K562 (cell line): ENCODE measurements around the gene POC1B. TPM values are rescaled to one million over a fixed set of nuclear protein-coding genes. Genes with fewer than 3 reads are reported as not detected.

Source experiments
- ASH1L ChIP-seq: fragments of 450-650 bp; IDR thresholded peaks from 2 replicates; pipeline ENCODE4 v1.6.1; 2018; ENCODE audit warnings: borderline replicate concordance, mild to moderate bottlenecking, low read depth; ENCODE audit not compliant: partially characterized antibody
- E2F3 ChIP-seq: fragments of 250-450 bp; sonication (Bioruptor Pico); IDR thresholded peaks from 2 replicates; pipeline ENCODE4 v1.4.0; 2020; ENCODE audit warnings: mild to moderate bottlenecking
- GABPA ChIP-seq: fragments of 200-800 bp; sonication (Bioruptor generic); conservative IDR thresholded peaks from 2 replicates; pipeline ENCODE4 v1.6.1; 2016; ENCODE audit warnings: low read depth, missing genetic modification characterization, missing compliant biosample characterization
- HDGF ChIP-seq: fragments of 450-650 bp; IDR thresholded peaks from 2 replicates; pipeline ENCODE4 v1.6.1; 2016
- KAT2B ChIP-seq: IDR thresholded peaks from one replicate; pipeline ENCODE4 v1.6.1; 2012; ENCODE audit warnings: low read depth, mild to moderate bottlenecking, control low read depth, inconsistent platforms, low read length, moderate library complexity
- MBD2 ChIP-seq: sonication (generic); IDR thresholded peaks from 2 replicates; pipeline ENCODE4 v1.6.1; 2016; ENCODE audit warnings: low read depth, borderline replicate concordance
- NBN ChIP-seq: fragments of 450-650 bp; IDR thresholded peaks from 2 replicates; pipeline ENCODE4 v1.6.1; 2016; ENCODE audit warnings: low read depth, mild to moderate bottlenecking
- NCOA6 ChIP-seq: fragments of 450-650 bp; IDR thresholded peaks from 2 replicates; pipeline ENCODE4 v1.6.1; 2017; ENCODE audit warnings: mild to moderate bottlenecking
- NONO ChIP-seq, 2 experiments: fragments of 200-400 bp in 1 of 2; fragments of 450-650 bp in 1 of 2; formaldehyde crosslinking in 1 of 2; IDR thresholded peaks; 2 replicates each; pipeline ENCODE4 v1.6.1; 2017; ENCODE audit warnings: low read depth in 2 of 2, mild to moderate bottlenecking in 2 of 2, moderate library complexity in 2 of 2, low read length in 1 of 2
- PCBP1 ChIP-seq: fragments of 200-400 bp; formaldehyde crosslinking; IDR thresholded peaks from 2 replicates; pipeline ENCODE4 v1.6.1; 2018; ENCODE audit warnings: mild to moderate bottlenecking, low read depth, low read length; ENCODE audit not compliant: poor library complexity, severe bottlenecking
- RBBP5 ChIP-seq: fragments of 200-600 bp; sonication (generic); IDR thresholded peaks from 2 replicates; pipeline ENCODE4 v1.6.1; 2012; ENCODE audit warnings: borderline replicate concordance, mild to moderate bottlenecking, low read length, control low read depth, inconsistent platforms; ENCODE audit not compliant: insufficient read depth, poor library complexity, severe bottlenecking
- RBM14 ChIP-seq: fragments of 200-400 bp; formaldehyde crosslinking; IDR thresholded peaks from 2 replicates; pipeline ENCODE4 v1.6.1; 2018; ENCODE audit warnings: low read depth, mild to moderate bottlenecking, low read length, moderate library complexity, borderline replicate concordance; ENCODE audit not compliant: insufficient read depth
- RBM15 ChIP-seq: fragments of 200-400 bp; formaldehyde crosslinking; IDR thresholded peaks from 2 replicates; pipeline ENCODE4 v1.6.1; 2018; ENCODE audit warnings: mild to moderate bottlenecking, low read length, moderate library complexity; ENCODE audit not compliant: insufficient read depth
- RFX1 ChIP-seq: fragments of 450-650 bp; IDR thresholded peaks from 2 replicates; pipeline ENCODE4 v1.6.1; 2016; ENCODE audit warnings: mild to moderate bottlenecking, moderate library complexity
- SAP30 ChIP-seq: fragments of 200-600 bp; sonication (generic); IDR thresholded peaks from 2 replicates; pipeline ENCODE4 v1.6.1; 2012; ENCODE audit warnings: borderline replicate concordance, low read depth, mild to moderate bottlenecking, moderate library complexity, low read length, control low read depth, inconsistent platforms; ENCODE audit not compliant: insufficient read depth, poor library complexity, severe bottlenecking
- SMAD2 ChIP-seq: fragments of 150-350 bp; IDR thresholded peaks from 2 replicates; pipeline ENCODE4 v1.6.1; 2014; ENCODE audit warnings: low read depth, mild to moderate bottlenecking, low read length
- THRAP3 ChIP-seq: fragments of 450-650 bp; IDR thresholded peaks from 2 replicates; pipeline ENCODE4 v1.6.1; 2016; ENCODE audit warnings: mild to moderate bottlenecking, inconsistent platforms, borderline replicate concordance
- ZNF140 ChIP-seq: fragments of 250-450 bp; sonication (Bioruptor Pico); IDR thresholded peaks from 2 replicates; pipeline ENCODE4 v1.8.0; 2021; ENCODE audit warnings: moderate library complexity, mild to moderate bottlenecking, inconsistent platforms
- ZNF263 ChIP-seq: sonication (generic); formaldehyde crosslinking; IDR thresholded peaks from 2 replicates; pipeline ENCODE4 v1.8.0; 2022; ENCODE audit warnings: mild to moderate bottlenecking, missing genetic modification reagents, borderline replicate concordance
- ZNF507 ChIP-seq: conservative IDR thresholded peaks from 2 replicates; pipeline ENCODE4 v1.6.1; 2017; ENCODE audit warnings: missing genetic modification characterization, missing compliant biosample characterization
- ZNF76 ChIP-seq: fragments of 250-450 bp; sonication (Bioruptor Pico); IDR thresholded peaks from 2 replicates; pipeline ENCODE4 v1.4.0; 2020; ENCODE audit warnings: mild to moderate bottlenecking, moderate library complexity, borderline replicate concordance
- ZNF77 ChIP-seq: fragments of 250-450 bp; sonication (Bioruptor Pico); IDR thresholded peaks from 2 replicates; pipeline ENCODE4 v1.5.0; 2020
- ZSCAN32 ChIP-seq: fragments of 450-650 bp; formaldehyde crosslinking; IDR thresholded peaks from 2 replicates; pipeline ENCODE4 v1.4.0; 2020; ENCODE audit warnings: mild to moderate bottlenecking, moderate library complexity
- polyA plus RNA-seq, 8 experiments: library from polyadenylated mRNA; depleted of rRNA in 4 of 8; stranded (reverse) in 5 of 8; unstranded in 3 of 8; fragments of >200 nt; fragmentation: Nextera tagmentation in 2 of 8; fragmentation: Illumina TruSeq in 1 of 8; extraction: Ambion mirVana in 2 of 8; extraction: Trizol in 1 of 8; gene quantifications; 2 replicates each; pipeline versions ENCODE4 v1.2.1 to v1.2.3, GENCODE V29; 2011 to 2014; ENCODE audit warnings: inconsistent platforms in 1 of 8, missing spikeins in 1 of 8
- total RNA-seq, 7 experiments: library from RNA; depleted of rRNA in 6 of 7; stranded (reverse); fragments of >200 nt in 6 of 7; fragmentation: Illumina TruSeq in 2 of 7; extraction: Trizol in 2 of 7; gene quantifications; 2 replicates each; pipeline versions ENCODE4 v1.2.1 to v1.2.3, GENCODE V29; 2011 to 2021; ENCODE audit warnings: low replicate concordance in 1 of 7
- TF ChIP-seq, protein P1 (sequence below): fragments of 450-650 bp; IDR thresholded peaks from 2 replicates; pipeline ENCODE4 v1.6.1; 2017; ENCODE audit warnings: mild to moderate bottlenecking, moderate library complexity
- TF ChIP-seq, protein P2 (sequence below): IDR thresholded peaks from 2 replicates; pipeline ENCODE4 v1.6.1; 2014; ENCODE audit warnings: antibody characterized with exemption
- TF ChIP-seq, protein P3 (sequence below): sonication (generic); formaldehyde crosslinking; IDR thresholded peaks from 2 replicates; pipeline ENCODE4 v1.9.0; 2022; ENCODE audit warnings: mild to moderate bottlenecking, missing genetic modification reagents

POC1B gene
- total and polyA plus RNA-seq, 9 of the 15 experiments (the other 6 are each of a cell fraction or from before 2014, with no cell fraction given), result 4.5 to 16.1 (median 10.4) TPM

DNA sequence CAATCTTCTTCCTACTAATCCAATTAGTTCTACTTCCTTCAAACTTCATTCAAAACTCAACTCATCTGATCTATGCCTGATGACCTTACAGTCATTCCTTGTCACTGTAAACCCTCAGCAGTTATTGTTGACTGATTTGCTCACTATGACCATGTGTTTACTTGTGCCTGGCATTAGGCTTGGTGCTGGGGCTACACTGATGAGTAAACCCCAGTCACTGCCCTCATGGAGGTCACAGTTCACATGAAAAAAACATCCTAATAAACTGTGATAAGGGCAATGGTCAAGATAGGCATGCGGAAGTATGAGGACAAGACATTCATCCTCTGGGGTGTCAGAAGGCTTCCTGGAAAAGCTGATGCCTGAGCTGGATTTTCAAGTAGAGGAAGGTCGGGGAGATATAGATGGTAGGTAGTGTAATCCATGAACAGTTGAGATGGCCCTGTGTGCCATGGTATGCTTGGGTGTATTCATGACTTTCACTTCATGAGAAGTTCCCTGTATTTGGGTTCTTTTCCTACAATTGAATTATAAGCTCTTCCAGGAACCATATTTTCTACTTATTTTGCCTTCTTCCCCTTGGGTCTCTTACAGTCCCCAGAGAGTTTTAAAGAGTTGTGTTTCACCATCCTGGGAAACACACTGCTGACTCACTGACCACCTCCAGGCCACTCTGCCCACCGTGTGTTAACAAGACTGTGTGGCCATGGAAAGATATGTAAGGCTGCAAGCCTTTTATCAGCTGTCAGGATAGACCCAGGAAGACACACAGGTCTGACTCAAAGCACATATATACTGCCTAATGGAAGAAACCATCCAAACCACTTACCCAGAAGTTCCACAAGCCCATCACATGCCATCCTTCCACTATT, 134.8 kb downstream of the POC1B start (continued):
- TF ChIP-seq, protein P1, sequence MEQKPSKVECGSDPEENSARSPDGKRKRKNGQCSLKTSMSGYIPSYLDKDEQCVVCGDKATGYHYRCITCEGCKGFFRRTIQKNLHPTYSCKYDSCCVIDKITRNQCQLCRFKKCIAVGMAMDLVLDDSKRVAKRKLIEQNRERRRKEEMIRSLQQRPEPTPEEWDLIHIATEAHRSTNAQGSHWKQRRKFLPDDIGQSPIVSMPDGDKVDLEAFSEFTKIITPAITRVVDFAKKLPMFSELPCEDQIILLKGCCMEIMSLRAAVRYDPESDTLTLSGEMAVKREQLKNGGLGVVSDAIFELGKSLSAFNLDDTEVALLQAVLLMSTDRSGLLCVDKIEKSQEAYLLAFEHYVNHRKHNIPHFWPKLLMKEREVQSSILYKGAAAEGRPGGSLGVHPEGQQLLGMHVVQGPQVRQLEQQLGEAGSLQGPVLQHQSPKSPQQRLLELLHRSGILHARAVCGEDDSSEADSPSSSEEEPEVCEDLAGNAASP, result no peak
- TF ChIP-seq PCBP1 (no peak), SAP30 (no peak), RFX1 (no peak), NONO (IDR thresholded peaks at IDR 0.05; ENCODE audit: low read depth in 2 of 2, low read length in 1 of 2) (no peak), SMAD2 (no peak), NCOA6 (no peak), HDGF (no peak), ZNF76 (CRISPR knock-in tag) (no peak), ZSCAN32 (no peak), KAT2B (no peak), ASH1L (no peak), MBD2 (no peak), ZNF507 (no peak), RBM14 (no peak), RBBP5 (no peak), ZNF140 (CRISPR knock-in tag) (no peak), RBM15 (no peak), NBN (no peak), E2F3 (CRISPR knock-in tag) (no peak), THRAP3 (no peak), GABPA (tag) (no peak), ZNF77 (CRISPR knock-in tag) (no peak), ZNF263 (no peak)
- TF ChIP-seq, protein P2, sequence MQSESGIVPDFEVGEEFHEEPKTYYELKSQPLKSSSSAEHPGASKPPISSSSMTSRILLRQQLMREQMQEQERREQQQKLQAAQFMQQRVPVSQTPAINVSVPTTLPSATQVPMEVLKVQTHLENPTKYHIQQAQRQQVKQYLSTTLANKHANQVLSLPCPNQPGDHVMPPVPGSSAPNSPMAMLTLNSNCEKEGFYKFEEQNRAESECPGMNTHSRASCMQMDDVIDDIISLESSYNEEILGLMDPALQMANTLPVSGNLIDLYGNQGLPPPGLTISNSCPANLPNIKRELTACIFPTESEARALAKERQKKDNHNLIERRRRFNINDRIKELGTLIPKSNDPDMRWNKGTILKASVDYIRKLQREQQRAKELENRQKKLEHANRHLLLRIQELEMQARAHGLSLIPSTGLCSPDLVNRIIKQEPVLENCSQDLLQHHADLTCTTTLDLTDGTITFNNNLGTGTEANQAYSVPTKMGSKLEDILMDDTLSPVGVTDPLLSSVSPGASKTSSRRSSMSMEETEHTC, result no peak
- TF ChIP-seq, protein P3, sequence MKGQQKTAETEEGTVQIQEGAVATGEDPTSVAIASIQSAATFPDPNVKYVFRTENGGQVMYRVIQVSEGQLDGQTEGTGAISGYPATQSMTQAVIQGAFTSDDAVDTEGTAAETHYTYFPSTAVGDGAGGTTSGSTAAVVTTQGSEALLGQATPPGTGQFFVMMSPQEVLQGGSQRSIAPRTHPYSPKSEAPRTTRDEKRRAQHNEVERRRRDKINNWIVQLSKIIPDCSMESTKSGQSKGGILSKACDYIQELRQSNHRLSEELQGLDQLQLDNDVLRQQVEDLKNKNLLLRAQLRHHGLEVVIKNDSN, result no peak
